IPS-NIHi7 (cell line): ENCODE measurements around the gene MELK.

Source experiments
- DNase-seq: peaks from one replicate; pipeline ENCODE4 v3.0.0; 2012; ENCODE audit warnings: mixed read lengths; ENCODE audit errors: extremely low spot score

Gene MELK

GRCh38 chr9:36676091-36676490 lies 103.4 kb downstream of the MELK start:
- no peak for DNase-seq

GRCh38 chr9:36676778-36677485 lies 104.2 kb downstream of the MELK start:
- no peak for DNase-seq

DNA sequence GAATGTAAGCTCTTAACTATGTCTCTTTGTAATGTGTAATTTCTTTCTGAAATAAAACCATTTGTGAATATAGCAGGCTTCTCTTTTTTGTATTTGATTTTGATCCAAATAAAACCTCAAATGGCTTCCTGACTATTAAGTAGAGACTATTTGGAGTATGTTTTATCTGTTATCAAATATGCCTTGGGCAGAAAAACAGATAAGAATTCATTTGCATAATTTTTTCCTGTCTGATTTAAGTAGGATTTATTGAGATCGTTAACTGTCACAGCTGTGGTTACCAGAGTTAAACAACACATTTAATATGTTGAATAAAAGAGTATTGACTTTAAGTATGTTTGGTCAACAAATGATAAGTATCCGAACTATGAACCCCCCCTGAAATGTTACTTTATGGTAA lies 104.9 kb downstream of the MELK start:
- DNase-seq: no peak

- no peak for DNase-seq
Observed at GRCh38 chr9:36679710-36680109, 107.0 kb downstream of the MELK start.

- DNase-seq: no peak
Observed at GRCh38 chr9:36686471-36686870, 113.8 kb downstream of the MELK start.

GRCh38 chr9:36690412-36691168 lies 117.9 kb downstream of the MELK start:
- no peak for DNase-seq

DNA sequence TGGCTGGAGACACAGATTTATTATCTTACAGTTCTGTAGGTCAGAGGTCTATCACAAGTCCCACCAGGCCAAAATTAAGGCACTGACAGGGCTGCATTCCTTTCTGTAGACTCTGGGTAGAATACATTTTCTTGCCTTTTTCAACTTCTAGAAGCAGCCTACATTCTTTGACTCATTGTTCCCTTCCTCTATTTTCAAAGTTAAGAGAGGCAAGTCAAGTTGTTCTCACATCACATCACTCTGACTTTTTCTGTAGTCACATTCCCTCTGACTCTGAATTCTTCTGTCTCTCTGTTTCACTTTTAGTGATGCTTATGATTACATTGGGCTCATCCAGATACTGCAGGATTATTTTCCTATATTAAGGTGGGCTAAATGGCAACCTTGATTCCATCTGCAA lies 119.0 kb downstream of the MELK start:
- DNase-seq: no peak

GRCh38 chr9:36698984-36699383 lies 126.3 kb downstream of the MELK start:
- DNase-seq: no peak

GRCh38 chr9:36704148-36704547 lies 131.5 kb downstream of the MELK start:
- DNase-seq: no peak

- DNase-seq: no peak
Observed at GRCh38 chr9:36713515-36714490, 141.1 kb downstream of the MELK start.

DNA sequence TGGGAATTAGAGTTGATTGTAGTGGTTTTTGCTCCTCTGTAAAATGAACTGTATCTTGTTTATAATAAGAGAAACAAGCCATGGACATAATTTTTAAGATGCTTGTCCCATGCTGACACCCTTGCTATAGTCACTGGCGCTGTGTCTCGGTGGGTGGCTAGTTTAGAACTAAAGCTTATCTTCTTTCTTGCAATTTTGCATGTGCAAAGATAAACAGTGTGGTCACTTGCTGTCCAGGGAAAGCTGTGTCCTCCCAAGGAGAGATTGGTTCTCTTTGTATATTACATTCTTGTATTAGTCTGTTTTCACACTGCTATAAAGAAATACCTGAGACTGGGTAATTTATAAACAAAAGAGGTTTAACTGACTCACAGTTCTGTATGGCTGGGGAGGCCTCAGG lies 143.8 kb downstream of the MELK start:
- no peak for DNase-seq

- DNase-seq: no peak
Observed at GRCh38 chr9:36717276-36717675, 144.6 kb downstream of the MELK start.

DNA sequence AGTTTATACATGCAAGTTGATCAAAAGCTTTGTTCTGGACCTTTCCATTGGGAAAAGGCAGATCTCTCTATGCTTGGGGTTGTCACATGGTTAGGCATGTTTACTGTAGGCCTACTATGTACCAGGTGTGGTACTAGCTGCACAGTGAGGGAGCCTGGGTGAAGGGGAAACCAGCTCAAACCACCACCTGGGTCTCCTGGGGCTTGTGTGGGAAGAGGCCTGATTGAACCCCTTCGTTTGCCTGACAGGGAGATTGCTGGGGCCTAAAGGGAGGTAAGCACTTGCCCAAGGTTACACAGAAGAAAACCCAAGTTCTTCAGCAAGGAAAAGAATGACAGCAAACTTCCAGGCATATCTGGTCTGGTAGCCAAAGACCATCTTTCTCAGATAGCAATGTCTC lies 145.9 kb downstream of the MELK start:
- no peak for DNase-seq

GRCh38 chr9:36720043-36720442 lies 147.3 kb downstream of the MELK start:
- no peak for DNase-seq

DNA sequence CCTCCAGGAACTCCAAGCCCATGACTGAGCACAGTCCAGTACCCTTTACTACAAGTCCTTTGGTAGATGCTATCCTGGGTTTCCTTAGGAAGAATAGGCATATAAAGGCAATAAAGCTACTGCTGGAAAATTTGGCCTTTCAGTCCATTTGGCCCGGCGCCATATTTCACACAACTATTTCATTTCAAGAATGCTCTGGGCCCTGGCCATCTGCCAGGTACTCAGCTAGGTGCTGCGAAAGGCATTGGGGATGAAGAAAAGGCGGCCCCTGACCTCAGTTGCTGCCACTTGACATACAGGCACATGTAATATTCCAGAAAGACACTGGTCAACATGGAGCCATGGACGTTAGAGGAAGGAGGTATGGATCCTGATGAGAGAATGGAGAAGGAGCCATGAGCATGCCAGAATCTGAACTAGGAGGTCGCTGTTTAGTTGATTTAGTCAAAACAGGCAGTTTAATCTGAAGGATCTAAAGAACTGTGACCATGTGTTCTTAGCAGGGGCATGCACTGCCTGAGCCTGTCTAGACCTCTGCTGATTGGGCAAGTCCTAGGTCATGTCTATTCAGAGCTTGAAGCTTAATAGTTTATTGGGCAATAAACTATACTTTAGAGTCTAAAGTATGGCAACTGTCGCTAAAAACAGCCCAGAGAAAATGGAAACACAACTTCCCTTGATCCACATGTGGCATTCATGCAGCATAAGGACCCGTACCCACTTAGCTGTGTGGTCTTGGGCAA lies 149.3 kb downstream of the MELK start:
- DNase-seq: no peak

GRCh38 chr9:36725777-36726356 lies 153.2 kb downstream of the MELK start:
- DNase-seq: peak; percentile 74
